Stimulated activated CD4-positive, alpha-beta T cell treated with anti-CD3 and anti-CD28 coated beads, Interleukin-2, amount 100 ng/mL, for 4 hours (primary cell): ENCODE measurements around the gene TUFT1.

Experiments used
- DNase-seq: peaks from one replicate; pipeline ENCODE4 v3.0.0-alpha.2; 2020; ENCODE audit warnings: low read depth

Gene TUFT1

GRCh38 chr1:151540021-151540981, at the start of gene TUFT1:
Gene TUFT1 (plus strand): TSS chr1:151540309. CDS start chr1:151540367, 58 bp downstream.
- peak; percentile 92 for DNase-seq

- DNase-seq = no peak
Measured at GRCh38 chr1:151491641-151492040, 48.5 kb upstream of the TUFT1 start.

- DNase-seq = no peak
Measured at GRCh38 chr1:151492120-151492519, 48.0 kb upstream of the TUFT1 start.

GRCh38 chr1:151493042-151493441, 47.1 kb upstream of the TUFT1 start:
- no peak for DNase-seq

- no peak for DNase-seq
Measured at GRCh38 chr1:151494741-151495281, 45.3 kb upstream of the TUFT1 start.

GRCh38 chr1:151495316-151495715, 44.8 kb upstream of the TUFT1 start:
- DNase-seq = no peak

- no peak for DNase-seq
Measured at GRCh38 chr1:151499365-151499764, 40.7 kb upstream of the TUFT1 start.

- no peak for DNase-seq
Measured at GRCh38 chr1:151499930-151500329, 40.2 kb upstream of the TUFT1 start.

- DNase-seq = no peak
Measured at GRCh38 chr1:151501474-151501873, 38.6 kb upstream of the TUFT1 start.

- no peak for DNase-seq
Measured at GRCh38 chr1:151502035-151502700, 37.9 kb upstream of the TUFT1 start.

GRCh38 chr1:151502859-151503780, 37.0 kb upstream of the TUFT1 start:
- no peak for DNase-seq

GRCh38 chr1:151504252-151504651, 35.9 kb upstream of the TUFT1 start:
- no peak for DNase-seq

- DNase-seq = no peak
Measured at GRCh38 chr1:151504759-151505158, 35.4 kb upstream of the TUFT1 start.

- DNase-seq = no peak
Measured at GRCh38 chr1:151508833-151509232, 31.3 kb upstream of the TUFT1 start.

- no peak for DNase-seq
Measured at GRCh38 chr1:151509350-151510019, 30.6 kb upstream of the TUFT1 start.

GRCh38 chr1:151510020-151510405, 30.1 kb upstream of the TUFT1 start:
- no peak for DNase-seq

GRCh38 chr1:151510614-151510956, 29.5 kb upstream of the TUFT1 start:
- no peak for DNase-seq

- DNase-seq = peak; percentile 80
Measured at GRCh38 chr1:151510957-151511635, 29.0 kb upstream of the TUFT1 start, which contains the start of gene CGN. Gene CGN (plus strand): TSS chr1:151511387. CDS start chr1:151518520, 7,133 bp downstream.

- DNase-seq = no peak
Measured at GRCh38 chr1:151511636-151512215, 28.4 kb upstream of the TUFT1 start.

GRCh38 chr1:151512326-151512725, 27.8 kb upstream of the TUFT1 start:
- DNase-seq = no peak
